IMR-90 (cell line): ENCODE data around the gene BCL11A. TPM values are rescaled to one million over a fixed set of nuclear protein-coding genes. Genes with fewer than 3 reads are reported as not detected.

Source experiments
- ATAC-seq: fragments of 200-7000 bp; cut with Tn5 transposase; 2 replicates; pipeline ENCODE4 v1.9.1; 2020; ENCODE audit warnings: low read depth, mild to moderate bottlenecking, moderate library complexity
- BruUV-seq: library from RNA; stranded (reverse); fragments of 400-500 nt; replicated peaks from 2 replicates; lab custom pipeline; 2021; lab: Mats Ljungman, UMichigan
- CTCF ChIA-PET: fragments of 300-600 bp; formaldehyde crosslinking; extraction: SDS; loops from one replicate; lab custom pipeline; 2021; ENCODE audit warnings: antibody characterized with exemption; lab: Yijun Ruan, JAX
- POLR2A ChIA-PET: fragments of 300-600 bp; sonication (Branson Sonifier 250); formaldehyde crosslinking; loops from one replicate; lab custom pipeline; 2022; ENCODE audit warnings: antibody characterized with exemption; ENCODE audit not compliant: unreplicated experiment; lab: Charles Lee
- DNase-seq: peaks from one replicate; pipeline ENCODE4 v3.0.0; 2013
- H2AFZ ChIP-seq: replicated peaks from 2 replicates; pipeline ENCODE3; 2013; ENCODE audit warnings: low read length, mild to moderate bottlenecking; ENCODE audit not compliant: poor library complexity
- H2AK5ac ChIP-seq: 2 replicates; pipeline ENCODE4 v1.6.1; 2013; ENCODE audit warnings: low read depth, low read length, inconsistent platforms
- H2AK9ac ChIP-seq: replicated peaks from 2 replicates; pipeline ENCODE3; 2013; ENCODE audit warnings: mild to moderate bottlenecking, low read depth, low read length, moderate library complexity; ENCODE audit not compliant: poor library complexity
- H2BK120ac ChIP-seq: 2 replicates; pipeline ENCODE4 v1.6.1; 2013; ENCODE audit warnings: low read depth, low read length, inconsistent platforms
- H2BK15ac ChIP-seq: 3 replicates; pipeline ENCODE4 v1.6.1; 2013; ENCODE audit warnings: low read depth, low read length, inconsistent platforms
- H2BK20ac ChIP-seq: 2 replicates; pipeline ENCODE4 v1.6.1; 2013; ENCODE audit warnings: low read depth, mild to moderate bottlenecking, inconsistent platforms, low read length, moderate library complexity
- H2BK5ac ChIP-seq: 2 replicates; pipeline ENCODE4 v1.6.1; 2013; ENCODE audit warnings: mild to moderate bottlenecking, low read depth, low read length, inconsistent platforms; ENCODE audit not compliant: poor library complexity, severe bottlenecking
- H3K14ac ChIP-seq: replicated peaks from 2 replicates; pipeline ENCODE4 v1.6.1; 2013; ENCODE audit warnings: low read depth, low read length, inconsistent platforms
- H3K18ac ChIP-seq: 2 replicates; pipeline ENCODE4 v1.6.1; 2013; ENCODE audit warnings: low read depth, low read length, control low read depth
- H3K23ac ChIP-seq: 2 replicates; pipeline ENCODE4 v1.6.1; 2013; ENCODE audit warnings: low read depth, low read length, inconsistent platforms
- H3K27ac ChIP-seq: 2 replicates; pipeline ENCODE4 v1.5.1; 2013; ENCODE audit warnings: mild to moderate bottlenecking, control low read depth, low read length; ENCODE audit not compliant: insufficient read depth
- H3K27me3 ChIP-seq: 2 replicates; pipeline ENCODE4 v1.6.1; 2013; ENCODE audit warnings: low read length; ENCODE audit not compliant: control insufficient read depth, insufficient read depth
- H3K36me3 ChIP-seq: 2 replicates; pipeline ENCODE4 v1.6.1; 2013; ENCODE audit warnings: low read length, mixed read lengths; ENCODE audit not compliant: control insufficient read depth, insufficient read depth
- H3K4ac ChIP-seq: 2 replicates; pipeline ENCODE4 v1.6.1; 2013; ENCODE audit warnings: low read depth, low read length, inconsistent platforms
- H3K4me1 ChIP-seq: 2 replicates; pipeline ENCODE4 v1.6.1; 2013; ENCODE audit warnings: low read length, mixed read lengths; ENCODE audit not compliant: control insufficient read depth, insufficient read depth
- H3K4me2 ChIP-seq: 2 replicates; pipeline ENCODE4 v1.6.1; 2013; ENCODE audit warnings: low read depth, mild to moderate bottlenecking, control low read depth, low read length, moderate library complexity
- H3K4me3 ChIP-seq: 2 replicates; pipeline ENCODE4 v1.5.1; 2013; ENCODE audit warnings: low read depth, mild to moderate bottlenecking, control low read depth, low read length, moderate library complexity; ENCODE audit not compliant: insufficient read depth
- H3K56ac ChIP-seq: 2 replicates; pipeline ENCODE4 v1.6.1; 2013; ENCODE audit warnings: low read length, inconsistent platforms; ENCODE audit not compliant: insufficient read depth; ENCODE audit errors: extremely low read depth
- H3K79me1 ChIP-seq, 2 experiments: 2 replicates each; pipeline ENCODE4 v1.6.1; 2013; ENCODE audit warnings: low read length in 2 of 2, inconsistent platforms in 1 of 2, low read depth in 1 of 2
- H3K9ac ChIP-seq: 2 replicates; pipeline ENCODE4 v1.6.1; 2013; ENCODE audit warnings: low read depth, low read length, control low read depth
- H3K9me1 ChIP-seq: 2 replicates; pipeline ENCODE4 v1.6.1; 2013; ENCODE audit warnings: low read length, inconsistent platforms; ENCODE audit not compliant: insufficient read depth
- H3K9me3 ChIP-seq: 2 replicates; pipeline ENCODE4 v1.6.1; 2013; ENCODE audit warnings: low read length; ENCODE audit not compliant: control insufficient read depth, insufficient read depth
- H4K20me1 ChIP-seq: 2 replicates; pipeline ENCODE4 v1.6.1; 2013; ENCODE audit warnings: low read length, inconsistent platforms; ENCODE audit not compliant: insufficient read depth
- H4K5ac ChIP-seq: 2 replicates; pipeline ENCODE4 v1.6.1; 2013; ENCODE audit warnings: mild to moderate bottlenecking, low read depth, low read length, control low read depth
- H4K8ac ChIP-seq, 2 experiments: 2 replicates each; pipeline ENCODE4 v1.6.1; 2013; ENCODE audit warnings: low read depth in 2 of 2, low read length in 2 of 2, control low read depth in 1 of 2, inconsistent platforms in 1 of 2
- H4K91ac ChIP-seq: 2 replicates; pipeline ENCODE4 v1.6.1; 2013; ENCODE audit warnings: low read depth, low read length, inconsistent platforms; ENCODE audit not compliant: insufficient read depth
- CEBPB ChIP-seq: IDR thresholded peaks from 2 replicates; pipeline ENCODE4 v1.6.1; 2012; ENCODE audit warnings: low read depth, low read length, improper control_type of control experiment
- WGBS, 2 experiments: methylation state at CpG; one replicate each; pipeline versions ENCODE4 v1.1.5 to v1.1.7; 2013; ENCODE audit warnings: missing lambda C conversion rate in 2 of 2; ENCODE audit not compliant: insufficient read length in 1 of 2; ENCODE audit errors: extremely low coverage in 2 of 2; 5-methylcytosine and 5-hydroxymethylcytosine counted together
- dilution Hi-C: fragments of 300-500 bp; cut with HindIII; formaldehyde crosslinking; loops from one replicate; pipeline ENCODE4 v1.14.3; 2018; ENCODE audit warnings: low sequenced_read_pairs; ENCODE audit not compliant: unreplicated experiment
- in situ Hi-C: fragments of 300-500 bp; cut with MboI; formaldehyde crosslinking; loops from 3 replicates; pipeline ENCODE4 v1.14.3; 2019; ENCODE audit warnings: low sequenced_read_pairs, inconsistent platforms, mixed read lengths
- intact Hi-C: fragments of 100-400 bp; cut with micrococcal nuclease; formaldehyde crosslinking; loops from 2 replicates; pipeline ENCODE4 v1.10.0; 2022
- polyA plus RNA-seq, 3 experiments: library from polyadenylated mRNA; depleted of rRNA; stranded (reverse); fragments of >200 nt; gene quantifications; 2 replicates each; pipeline ENCODE4 v1.2.3, GENCODE V29; 2012; ENCODE audit warnings: low replicate concordance in 1 of 3
- total RNA-seq: library from RNA; depleted of rRNA; stranded (reverse); fragments of >200 nt; gene quantifications from 2 replicates; pipeline ENCODE4 v1.2.3, GENCODE V29; 2012

BCL11A gene
- total and polyA plus RNA-seq, 2 of the 4 experiments (the other 2 are of a cell fraction), result 1.0 to 1.1 TPM

- in situ Hi-C loops, result no loop called here
- Histone ChIP-seq H2BK120ac (no peak overlapping the region), H4K20me1 (no peaks in the 10 kb centered on the region), H3K4me2 (no peak overlapping the region), H2BK5ac (no peak overlapping the region), H2BK20ac (no peak overlapping the region), H3K18ac (no peak overlapping the region), H2BK15ac (no peak overlapping the region), H3K27ac (no peak overlapping the region), H4K91ac (no peak overlapping the region), H3K56ac (no peak overlapping the region), H2AK9ac (no peak overlapping the region), H3K79me1 (no peaks in the 10 kb centered on the region), H3K14ac (no peak overlapping the region), H3K9me3 (no peaks in the 10 kb centered on the region), H3K4me1 (no peaks in the 10 kb centered on the region), H3K4me3 (no peak overlapping the region), H2AK5ac (no peak overlapping the region), H3K9ac (no peak overlapping the region), H3K9me1 (no peaks in the 10 kb centered on the region), H4K8ac (no peak overlapping the region), H4K5ac (no peak overlapping the region), H3K4ac (no peak overlapping the region), H3K23ac (no peak overlapping the region), H2AFZ (no peak overlapping the region), H3K36me3 (no peaks in the 10 kb centered on the region), H3K27me3 (peaks cover 2% of the 10 kb centered on the region; the same call in 1 of the 2 replicates)
- TF ChIP-seq CEBPB, result no peak
- CTCF ChIA-PET, result no interaction called here
- BruUV-seq, result no TSS peak
- no peak for DNase-seq
- dilution Hi-C loops, result no loop called here
- WGBS, 2 experiments, result no CpG with 5 or more reads among the region's 2 CpGs
- ATAC-seq, result no peak
- POLR2A ChIA-PET, result no interaction called here
- intact Hi-C loops, result no loop called here
Measured at GRCh38 chr2:60407398-60407797, 146.1 kb downstream of the BCL11A start.
